Measurements from ENCODE around the gene PTPN22. TPM values are rescaled to one million over a fixed set of nuclear protein-coding genes. Genes with fewer than 3 reads are reported as not detected.
A peak's percentile ranks its signal among the peaks of the same experiment; 100 is the strongest.

The PTPN22 gene
- total RNA-seq, 2 donors from 2014 or later = 2.9 to 4.6 TPM

DNA sequence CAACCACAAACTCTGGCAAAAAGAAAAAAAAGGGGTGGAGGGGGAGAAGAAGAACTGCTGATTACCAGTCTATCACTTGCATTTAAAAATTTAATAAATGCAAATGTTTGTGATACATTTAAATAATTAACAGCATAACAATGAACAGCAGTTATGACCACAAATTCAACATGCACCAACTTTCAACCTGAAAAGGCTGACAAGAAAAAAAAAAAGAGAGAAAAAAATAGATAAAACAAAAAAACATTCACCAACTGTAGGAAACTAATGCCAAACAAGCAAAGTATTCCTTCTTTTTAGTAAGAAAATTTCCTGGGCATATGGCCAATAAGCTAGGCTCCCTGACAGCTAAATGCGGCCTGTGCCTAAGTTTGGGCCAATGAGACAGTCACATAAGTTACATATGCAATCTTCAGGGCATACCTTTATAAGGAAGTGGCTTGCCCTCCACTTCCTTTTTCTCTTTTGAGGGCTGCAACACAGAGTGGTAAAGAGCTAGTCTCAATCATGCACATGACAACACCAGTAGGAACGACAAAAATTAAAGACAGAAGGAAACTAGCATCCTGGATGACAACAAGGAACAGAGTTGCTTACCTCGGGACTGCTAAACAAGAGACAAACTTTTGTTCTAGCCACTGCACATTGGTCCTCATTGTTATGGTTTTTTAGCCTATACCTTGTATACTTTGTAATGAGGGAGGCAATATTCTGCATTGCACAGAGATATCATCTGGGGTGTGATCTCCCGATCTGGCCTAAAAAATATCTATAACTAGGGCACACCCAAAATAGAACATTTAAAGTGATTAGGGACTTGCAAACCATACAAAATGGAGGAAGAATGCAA, 88.0 kb downstream of the PTPN22 start:
- TF ChIP-seq POLR2A (IDR thresholded peaks at IDR 0.05) = no peak
- TF ChIP-seq, protein P1, sequence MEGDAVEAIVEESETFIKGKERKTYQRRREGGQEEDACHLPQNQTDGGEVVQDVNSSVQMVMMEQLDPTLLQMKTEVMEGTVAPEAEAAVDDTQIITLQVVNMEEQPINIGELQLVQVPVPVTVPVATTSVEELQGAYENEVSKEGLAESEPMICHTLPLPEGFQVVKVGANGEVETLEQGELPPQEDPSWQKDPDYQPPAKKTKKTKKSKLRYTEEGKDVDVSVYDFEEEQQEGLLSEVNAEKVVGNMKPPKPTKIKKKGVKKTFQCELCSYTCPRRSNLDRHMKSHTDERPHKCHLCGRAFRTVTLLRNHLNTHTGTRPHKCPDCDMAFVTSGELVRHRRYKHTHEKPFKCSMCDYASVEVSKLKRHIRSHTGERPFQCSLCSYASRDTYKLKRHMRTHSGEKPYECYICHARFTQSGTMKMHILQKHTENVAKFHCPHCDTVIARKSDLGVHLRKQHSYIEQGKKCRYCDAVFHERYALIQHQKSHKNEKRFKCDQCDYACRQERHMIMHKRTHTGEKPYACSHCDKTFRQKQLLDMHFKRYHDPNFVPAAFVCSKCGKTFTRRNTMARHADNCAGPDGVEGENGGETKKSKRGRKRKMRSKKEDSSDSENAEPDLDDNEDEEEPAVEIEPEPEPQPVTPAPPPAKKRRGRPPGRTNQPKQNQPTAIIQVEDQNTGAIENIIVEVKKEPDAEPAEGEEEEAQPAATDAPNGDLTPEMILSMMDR (IDR thresholded peaks at IDR 0.05) = no peak
- no peak overlapping the region for H3K4me3 ChIP-seq
- peaks cover 56% of the 10 kb centered on the region for H3K4me1 ChIP-seq
- H3K27ac ChIP-seq = peak overlapping the region in 2 of 4 donors; percentile 19 to 59
- no peaks in the 10 kb centered on the region for H3K36me3 ChIP-seq (replicated peaks in 1 of 2; ENCODE audit: insufficient read depth in 1 of 2, low read depth in 2 of 2)
- no peaks in the 10 kb centered on the region for H3K9me3 ChIP-seq
- 39 to 49% methylated on average over 4 of the region's 4 CpGs for WGBS, 2 donors
- intact Hi-C loops (cut with DNase I) = no loop called here
- ATAC-seq = peak; percentile 48
- no peaks in the 10 kb centered on the region for H3K27me3 ChIP-seq
- DNase-seq = peak in 3 of 4 donors; percentile 33 to 62 (median 40)

DNA sequence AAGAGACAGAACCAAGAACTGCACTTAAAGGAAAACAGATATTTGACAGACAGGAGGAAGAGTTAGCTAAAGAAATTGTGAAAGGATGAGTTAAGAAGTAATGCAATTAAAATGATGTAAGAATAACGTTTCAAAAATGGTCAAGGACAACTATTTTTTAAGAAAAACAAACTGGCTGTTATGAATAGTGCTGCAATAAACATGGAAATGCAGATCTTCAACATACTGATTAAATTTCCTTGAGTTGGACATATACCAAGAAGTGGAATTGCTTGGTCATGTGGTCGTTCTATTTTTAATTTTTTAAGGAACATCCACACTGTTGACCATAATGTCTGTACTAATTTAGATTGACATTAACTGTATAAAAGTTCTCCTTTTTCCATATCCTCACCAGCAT, 89.1 kb downstream of the PTPN22 start:
- ATAC-seq (no peak), DNase-seq (no peak)
- Histone ChIP-seq H3K27ac (no peak overlapping the region), H3K9me3 (no peaks in the 10 kb centered on the region), H3K4me1 (peaks cover 55% of the 10 kb centered on the region), H3K27me3 (no peaks in the 10 kb centered on the region), H3K36me3 (replicated peaks in 1 of 2; ENCODE audit: insufficient read depth in 1 of 2, low read depth in 2 of 2) (no peaks in the 10 kb centered on the region), H3K4me3 (no peak overlapping the region)
- intact Hi-C loops (cut with DNase I) = no loop called here
- TF ChIP-seq POLR2A (IDR thresholded peaks at IDR 0.05) = no peak
- TF ChIP-seq, protein P1 (IDR thresholded peaks at IDR 0.05) = no peak
- 18 to 24% methylated on average over 2 of the region's 2 CpGs for WGBS, 2 donors

DNA sequence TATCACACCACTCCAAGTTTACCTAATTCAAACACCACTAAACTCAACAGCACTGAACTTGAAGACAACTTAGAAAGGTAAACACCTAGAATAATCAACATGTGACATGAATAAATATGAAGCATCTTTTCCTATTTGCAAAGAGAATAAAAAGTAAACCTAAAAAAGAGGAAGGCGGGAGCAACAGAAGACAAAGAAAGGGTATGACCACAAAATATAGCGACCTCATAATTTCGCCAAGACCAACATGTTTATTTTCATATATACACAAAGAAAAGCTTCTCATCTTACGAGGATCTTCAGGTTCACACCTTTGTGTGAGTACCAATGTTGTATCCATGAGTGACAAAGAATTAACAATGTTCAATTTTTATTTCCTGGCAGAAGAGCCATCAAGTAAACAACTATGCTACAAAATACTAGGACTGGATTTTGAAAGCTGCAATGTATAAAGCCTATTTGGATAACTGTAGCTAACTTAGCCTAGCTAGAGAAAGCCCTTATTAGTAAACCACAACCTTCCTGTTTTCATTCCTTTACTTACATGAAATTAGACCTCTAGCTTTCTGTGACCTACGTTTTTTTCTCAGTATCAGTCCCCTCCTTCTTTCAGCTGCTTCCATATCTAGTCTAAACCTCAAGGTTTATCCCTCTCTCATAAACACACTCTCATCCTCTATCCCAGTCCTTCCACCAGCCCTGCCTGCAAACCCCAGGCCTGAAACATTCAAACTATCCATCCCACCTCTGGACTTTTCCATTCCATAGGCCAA, 91.0 kb downstream of the PTPN22 start:
- no peak for ATAC-seq
- H3K27ac ChIP-seq = no peak overlapping the region
- peaks cover 46% of the 10 kb centered on the region for H3K4me1 ChIP-seq
- DNase-seq = no peak
- H3K36me3 ChIP-seq (replicated peaks in 1 of 2; ENCODE audit: insufficient read depth in 1 of 2, low read depth in 2 of 2) = no peaks in the 10 kb centered on the region
- H3K4me3 ChIP-seq = no peak overlapping the region
- H3K27me3 ChIP-seq = no peaks in the 10 kb centered on the region
- intact Hi-C loops (cut with DNase I) = no loop called here
- TF ChIP-seq POLR2A (IDR thresholded peaks at IDR 0.05) = no peak
- TF ChIP-seq, protein P1 (IDR thresholded peaks at IDR 0.05) = no peak
- 60 to 78% methylated on average over 5 of the region's 5 CpGs for WGBS, 2 donors
- no peaks in the 10 kb centered on the region for H3K9me3 ChIP-seq

DNA sequence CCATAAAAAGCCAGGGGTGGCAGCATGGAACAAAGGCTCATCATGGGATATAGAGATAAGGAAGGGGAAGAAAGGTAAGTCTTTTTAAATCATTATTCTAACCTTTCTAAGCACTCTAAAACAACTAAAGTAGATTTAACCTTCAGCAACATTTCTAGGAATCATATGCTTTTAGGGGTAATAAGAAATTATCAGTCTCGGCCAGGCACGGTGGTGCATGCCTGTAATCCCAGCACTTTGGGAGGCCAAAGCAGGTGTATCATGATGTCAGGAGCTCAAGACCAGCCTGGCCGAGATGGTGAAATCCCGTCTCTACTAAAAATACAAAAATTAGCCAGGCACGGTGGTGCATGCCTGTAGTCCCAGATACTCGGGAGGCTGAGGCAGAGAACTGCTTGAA, 92.0 kb downstream of the PTPN22 start:
- TF ChIP-seq, protein P1 (IDR thresholded peaks at IDR 0.05) = no peak
- TF ChIP-seq POLR2A (IDR thresholded peaks at IDR 0.05) = no peak
- peaks cover 43% of the 10 kb centered on the region for H3K4me1 ChIP-seq

More for the DNA sequence above, 92.0 kb downstream of the PTPN22 start:
- Histone ChIP-seq H3K27me3 (no peaks in the 10 kb centered on the region), H3K4me3 (no peak overlapping the region), H3K36me3 (replicated peaks in 1 of 2; ENCODE audit: insufficient read depth in 1 of 2, low read depth in 2 of 2) (no peaks in the 10 kb centered on the region), H3K9me3 (no peaks in the 10 kb centered on the region), H3K27ac (no peak overlapping the region)
- 95 to 96% methylated on average over 6 of the region's 6 CpGs for WGBS, 2 donors
- ATAC-seq (no peak), DNase-seq (no peak)
- intact Hi-C loops (cut with DNase I) = no loop called here
